Activated CD4-positive, alpha-beta T cell treated with anti-CD3 and anti-CD28 coated beads for 36 hours (primary cell): ENCODE data around the gene MAN1A1. TPM values are rescaled to one million over a fixed set of nuclear protein-coding genes. Genes with fewer than 3 reads are reported as not detected.
A peak's percentile ranks its signal among the peaks of the same experiment; 100 is the strongest.
"Not testable (repeated sequence)": the region's sequence is repeated elsewhere in the genome, so short reads cannot be mapped to it uniquely, and the experiment has no call there.

ENCODE experiments used
- ATAC-seq: fragments of 200-7000 bp; cut with Tn5 transposase; one replicate; pipeline ENCODE4 v1.10.0; 2021; ENCODE audit warnings: mild to moderate bottlenecking, moderate library complexity
- CTCF ChIA-PET: fragments of 350-600 bp; sonication (Branson Sonifier 250); formaldehyde crosslinking; loops from one replicate; lab custom pipeline; 2021; ENCODE audit warnings: antibody characterized with exemption; lab: Charles Lee
- POLR2A ChIA-PET: fragments of 350-600 bp; sonication (Branson Sonifier 250); formaldehyde crosslinking; loops from one replicate; lab custom pipeline; 2021; ENCODE audit warnings: antibody characterized with exemption, inconsistent platforms; lab: Charles Lee
- DNase-seq: peaks from one replicate; pipeline ENCODE4 v3.0.0-alpha.2; 2020
- H3K27ac Mint-ChIP-seq: one replicate; pipeline ENCODE4 v1.8.0; 2021; ENCODE audit warnings: mixed read lengths
- H3K27me3 Mint-ChIP-seq: one replicate; pipeline ENCODE4 v1.8.0; 2021; ENCODE audit warnings: mixed read lengths
- H3K36me3 Mint-ChIP-seq: one replicate; pipeline ENCODE4 v1.8.0; 2021; ENCODE audit warnings: low read depth, mixed read lengths
- H3K4me1 Mint-ChIP-seq: one replicate; pipeline ENCODE4 v1.8.0; 2021; ENCODE audit warnings: mixed read lengths
- H3K4me3 Mint-ChIP-seq: one replicate; pipeline ENCODE4 v1.8.0; 2021; ENCODE audit warnings: mild to moderate bottlenecking, moderate library complexity, mixed read lengths
- H3K9me3 Mint-ChIP-seq: one replicate; pipeline ENCODE4 v1.8.0; 2021; ENCODE audit warnings: low read depth, mixed read lengths
- intact Hi-C, 2 experiments: fragments of 100-400 bp; cut with DNase I in 1 of 2; cut with micrococcal nuclease in 1 of 2; formaldehyde crosslinking; loops; one replicate each; pipeline versions ENCODE4 v1.14.2 to v1.15.1; 2022 to 2024; cut with DNase I, micrococcal nuclease
- total RNA-seq, 2 experiments: library from RNA; stranded (reverse); gene quantifications; one replicate each; pipeline ENCODE4 v1.2.3, GENCODE V29; 2021

Gene MAN1A1
- total RNA-seq: 10 to 100 TPM; 15.3 to 18.4 TPM

- H3K9me3 Mint-ChIP-seq: no peaks in the 10 kb centered on the region
- CTCF ChIA-PET: interaction anchor here (0.9 to 1.8 kb wide), 7 partner anchors 14 to 218 kb away, joined by 3 to 10 read pairs (median 4); no protein-coding TSS in a partner anchor
- H3K4me3 Mint-ChIP-seq: peak within 1 kb of the TSS; percentile 84
- H3K4me1 Mint-ChIP-seq: peaks cover 38% of the 10 kb centered on the region
- DNase-seq (peak; percentile 93), ATAC-seq (peak; percentile 87)
- peaks cover 21% of the 10 kb centered on the region for H3K36me3 Mint-ChIP-seq
- POLR2A ChIA-PET: interaction anchor here (0.6 to 1.3 kb wide), 4 partner anchors 37 to 640 kb away, joined by 3 to 5 read pairs (median 4); no protein-coding TSS in a partner anchor
- H3K27me3 Mint-ChIP-seq: no peaks in the 10 kb centered on the region
- intact Hi-C loops: loop anchor here (1.0 to 10.0 kb wide), 20 partner anchors 35 to 1985 kb away; partner anchors contain the start of genes ASF1A (in 2 of the 2), CEP85L (in 2 of the 2), FAM184A (in 1 of the 2) and MCM9 (in 1 of the 2)
- H3K27ac Mint-ChIP-seq: peak within 1 kb of the TSS; percentile 95
Observed at GRCh38 chr6:119349361-119350201, at the start of gene MAN1A1. Gene MAN1A1 (minus strand): TSS chr6:119349761. CDS start chr6:119349065, 696 bp downstream.

- ATAC-seq (no peak), DNase-seq (no peak)
- Mint-ChIP-seq H3K4me3 (no peak overlapping the region), H3K27ac (no peak overlapping the region), H3K4me1 (no peaks in the 10 kb centered on the region), H3K36me3 (peaks cover 4% of the 10 kb centered on the region), H3K27me3 (no peaks in the 10 kb centered on the region), H3K9me3 (peaks cover 6% of the 10 kb centered on the region)
- POLR2A ChIA-PET: no interaction called here
- intact Hi-C loops: no loop called here
- CTCF ChIA-PET: no interaction called here
Observed at GRCh38 chr6:119395192-119395591, 45.6 kb upstream of the MAN1A1 start.

- Mint-ChIP-seq H3K27me3 (no peaks in the 10 kb centered on the region), H3K4me1 (no peaks in the 10 kb centered on the region), H3K9me3 (peaks cover 1% of the 10 kb centered on the region), H3K4me3 (no peak overlapping the region), H3K27ac (no peak overlapping the region), H3K36me3 (peaks cover 1% of the 10 kb centered on the region)
- intact Hi-C loops: no loop called here
- ATAC-seq: peak; percentile 42
- CTCF ChIA-PET: interaction anchor here (1.0 kb wide), 1 partner anchor 89 kb away, joined by 4 read pairs; no protein-coding TSS in a partner anchor
- DNase-seq: no peak
- POLR2A ChIA-PET: no interaction called here
Observed at GRCh38 chr6:119390247-119390793, 40.8 kb upstream of the MAN1A1 start.

- DNase-seq (no peak), ATAC-seq (no peak)
- POLR2A ChIA-PET: no interaction called here
- H3K9me3 Mint-ChIP-seq: peaks cover 4% of the 10 kb centered on the region
- H3K4me1 Mint-ChIP-seq: no peaks in the 10 kb centered on the region
- H3K27ac Mint-ChIP-seq: no peak overlapping the region
- CTCF ChIA-PET: no interaction called here
- no peaks in the 10 kb centered on the region for H3K27me3 Mint-ChIP-seq
- peaks cover 3% of the 10 kb centered on the region for H3K36me3 Mint-ChIP-seq
- intact Hi-C loops: no loop called here
- no peak overlapping the region for H3K4me3 Mint-ChIP-seq
Observed at GRCh38 chr6:119385994-119386393, 36.4 kb upstream of the MAN1A1 start.

- H3K4me1 Mint-ChIP-seq: no peaks in the 10 kb centered on the region
- peaks cover 5% of the 10 kb centered on the region for H3K36me3 Mint-ChIP-seq
- H3K4me3 Mint-ChIP-seq: no peak overlapping the region
- POLR2A ChIA-PET: no interaction called here
- peaks cover 11% of the 10 kb centered on the region for H3K9me3 Mint-ChIP-seq
- CTCF ChIA-PET: no interaction called here
- H3K27me3 Mint-ChIP-seq: no peaks in the 10 kb centered on the region
- DNase-seq: no peak
- ATAC-seq: no peak
- intact Hi-C loops: no loop called here
- H3K27ac Mint-ChIP-seq: no peak overlapping the region
Observed at GRCh38 chr6:119384444-119384843, 34.9 kb upstream of the MAN1A1 start.

- Mint-ChIP-seq H3K4me1 (no peaks in the 10 kb centered on the region), H3K27me3 (no peaks in the 10 kb centered on the region), H3K27ac (no peak overlapping the region), H3K9me3 (peaks cover 15% of the 10 kb centered on the region), H3K36me3 (peaks cover 7% of the 10 kb centered on the region), H3K4me3 (no peak overlapping the region)
- ATAC-seq (no peak), DNase-seq (no peak)
- ChIA-PET CTCF (no interaction called here), POLR2A (no interaction called here)
- intact Hi-C loops: no loop called here
Observed at GRCh38 chr6:119379809-119380208, 30.2 kb upstream of the MAN1A1 start.

GRCh38 chr6:119377043-119377442 lies 27.5 kb upstream of the MAN1A1 start:
- DNase-seq, H3K4me3 Mint-ChIP-seq, H3K27me3 Mint-ChIP-seq, ATAC-seq, CTCF ChIA-PET, H3K36me3 Mint-ChIP-seq, H3K4me1 Mint-ChIP-seq, POLR2A ChIA-PET, intact Hi-C loops, H3K27ac Mint-ChIP-seq: not testable (repeated sequence)
- peaks cover 21% of the 10 kb centered on the region for H3K9me3 Mint-ChIP-seq

- Mint-ChIP-seq H3K27ac (no peak overlapping the region), H3K36me3 (peaks cover 7% of the 10 kb centered on the region), H3K4me1 (no peaks in the 10 kb centered on the region), H3K27me3 (no peaks in the 10 kb centered on the region), H3K4me3 (no peak overlapping the region), H3K9me3 (peaks cover 8% of the 10 kb centered on the region)
- ChIA-PET CTCF (no interaction called here), POLR2A (no interaction called here)
- no peak for DNase-seq
- intact Hi-C loops: no loop called here
- ATAC-seq: no peak
Observed at GRCh38 chr6:119370080-119370479, 20.5 kb upstream of the MAN1A1 start.

- no peaks in the 10 kb centered on the region for H3K27me3 Mint-ChIP-seq
- peaks cover 12% of the 10 kb centered on the region for H3K36me3 Mint-ChIP-seq
- ChIA-PET CTCF (no interaction called here), POLR2A (no interaction called here)
- H3K4me3 Mint-ChIP-seq: no peak overlapping the region
- DNase-seq: no peak
- intact Hi-C loops: no loop called here
- ATAC-seq: no peak
- H3K4me1 Mint-ChIP-seq: no peaks in the 10 kb centered on the region
- H3K27ac Mint-ChIP-seq: no peak overlapping the region
- H3K9me3 Mint-ChIP-seq: peaks cover 9% of the 10 kb centered on the region
Observed at GRCh38 chr6:119368921-119369320, 19.4 kb upstream of the MAN1A1 start.

GRCh38 chr6:119361209-119361608 lies 11.6 kb upstream of the MAN1A1 start:
- no peak overlapping the region for H3K4me3 Mint-ChIP-seq
- DNase-seq: no peak
- ChIA-PET CTCF (no interaction called here), POLR2A (no interaction called here)
- no peak overlapping the region for H3K27ac Mint-ChIP-seq
- no peak for ATAC-seq
- H3K27me3 Mint-ChIP-seq: no peaks in the 10 kb centered on the region
- intact Hi-C loops: no loop called here
- H3K9me3 Mint-ChIP-seq: peaks cover 4% of the 10 kb centered on the region
- H3K4me1 Mint-ChIP-seq: peaks cover 2% of the 10 kb centered on the region
- H3K36me3 Mint-ChIP-seq: peaks cover 7% of the 10 kb centered on the region

GRCh38 chr6:119360262-119360915 lies 10.8 kb upstream of the MAN1A1 start:
- no peak for DNase-seq
- no peaks in the 10 kb centered on the region for H3K27me3 Mint-ChIP-seq
- intact Hi-C loops: no loop called here
- POLR2A ChIA-PET: no interaction called here
- peaks cover 4% of the 10 kb centered on the region for H3K9me3 Mint-ChIP-seq
- ATAC-seq: no peak
- peaks cover 2% of the 10 kb centered on the region for H3K4me1 Mint-ChIP-seq
- CTCF ChIA-PET: no interaction called here
- H3K36me3 Mint-ChIP-seq: peaks cover 7% of the 10 kb centered on the region
- H3K4me3 Mint-ChIP-seq: no peak overlapping the region
- H3K27ac Mint-ChIP-seq: no peak overlapping the region
